Keratinocyte (primary cell): Measurements from ENCODE around the gene IL17C.

Experiments
- CTCF ChIP-seq, 3 experiments: IDR thresholded peaks in 1 of 3; conservative IDR thresholded peaks in 1 of 3; optimal IDR thresholded peaks in 1 of 3; 2 replicates in 2 of 3; 3 replicates in 1 of 3; pipeline versions ENCODE3 to v1.5.1; 2011; ENCODE audit warnings: low read length in 3 of 3, mild to moderate bottlenecking in 3 of 3, moderate library complexity in 2 of 3, control low read depth in 1 of 3, inconsistent platforms in 1 of 3; ENCODE audit not compliant: insufficient read depth in 2 of 3; ENCODE audit errors: extremely low read depth in 1 of 3
- EZH2 ChIP-seq: IDR thresholded peaks from one replicate; pipeline ENCODE4 v1.6.1; 2012; ENCODE audit warnings: inconsistent platforms, mild to moderate bottlenecking, low read length, moderate library complexity

- TF ChIP-seq CTCF (optimal IDR thresholded peaks at IDR 0.05 in 1 of 3, IDR thresholded peaks at IDR 0.05 in 1 of 3, conservative IDR thresholded peaks at IDR 0.05 in 1 of 3; ENCODE audit: extremely low read depth in 1 of 3, insufficient read depth in 2 of 3, low read length in 3 of 3) = no peak
- no peak for TF ChIP-seq EZH2
Observed at GRCh38 chr16:88681709-88682451, 43.5 kb downstream of the IL17C start.
